Hematopoietic multipotent progenitor cell treated with erythropoietin and hydrocortisone succinate and interleukin-3 and kit ligand, for 8 days (in vitro differentiated cells): ENCODE results near the gene IL17C.

Experiments used
- DNase-seq: peaks from one replicate; pipeline ENCODE4 v3.0.0-alpha.2; 2015

Gene IL17C

DNA sequence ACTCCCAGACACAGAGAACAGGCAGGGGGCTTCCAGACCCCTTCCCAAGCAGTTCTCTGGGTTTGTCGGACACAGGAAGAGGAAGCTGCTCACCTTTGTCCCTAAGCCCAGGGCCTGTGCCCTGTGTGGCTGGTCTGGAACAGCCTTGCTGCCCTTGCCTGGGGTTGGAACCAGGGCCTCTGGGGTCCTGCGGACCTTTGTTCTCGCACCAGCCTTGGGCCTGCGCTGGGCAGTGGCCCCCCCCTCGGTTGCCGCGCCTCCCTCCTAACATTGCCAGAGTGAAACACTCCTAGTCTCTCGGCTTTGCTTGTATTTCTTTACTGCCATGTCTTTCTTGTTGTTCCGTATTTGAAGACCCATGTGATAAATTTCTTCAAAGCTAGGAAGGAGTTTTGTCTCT, 8.5 kb upstream of the IL17C start:
- DNase-seq: no peak

DNA sequence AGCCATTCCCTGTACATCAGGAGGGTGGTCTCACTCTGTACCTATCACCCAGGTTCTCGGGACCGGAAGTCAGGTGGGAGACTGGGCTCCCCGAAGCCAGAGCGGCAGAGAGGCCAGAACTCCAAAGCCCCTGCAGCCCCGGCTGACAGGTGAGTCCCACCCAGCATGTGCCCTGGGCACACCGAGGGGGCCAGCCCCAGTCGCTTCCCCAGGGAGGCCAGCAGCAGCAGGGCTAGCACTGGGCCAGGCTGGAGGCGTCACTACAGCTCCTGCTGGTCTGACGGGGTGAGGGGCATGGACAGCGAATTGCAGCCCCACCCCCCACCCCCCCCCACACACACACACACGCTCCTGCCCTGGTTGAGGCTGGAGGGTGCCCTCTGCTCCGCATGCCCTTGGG, 7.9 kb upstream of the IL17C start:
- no peak for DNase-seq

DNA sequence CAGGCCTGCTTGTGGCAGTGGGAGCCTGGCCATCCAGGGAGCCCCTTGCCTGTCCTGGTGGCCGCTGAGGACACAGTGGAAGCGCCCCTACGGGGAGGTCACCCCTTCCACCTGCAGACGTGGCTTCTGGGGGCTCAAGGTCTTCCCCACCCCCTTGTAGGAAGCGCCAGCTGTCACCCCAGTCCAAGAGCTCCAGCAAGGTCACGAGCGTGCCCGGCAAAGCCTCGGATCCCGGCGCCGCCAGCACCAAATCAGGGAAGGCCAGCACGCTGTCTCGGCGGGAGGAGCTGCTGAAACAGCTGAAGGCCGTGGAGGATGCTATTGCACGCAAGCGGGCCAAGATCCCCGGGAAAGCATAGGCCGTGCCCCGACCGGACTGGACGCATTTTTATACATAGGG, 7.4 kb upstream of the IL17C start:
- no peak for DNase-seq

DNA sequence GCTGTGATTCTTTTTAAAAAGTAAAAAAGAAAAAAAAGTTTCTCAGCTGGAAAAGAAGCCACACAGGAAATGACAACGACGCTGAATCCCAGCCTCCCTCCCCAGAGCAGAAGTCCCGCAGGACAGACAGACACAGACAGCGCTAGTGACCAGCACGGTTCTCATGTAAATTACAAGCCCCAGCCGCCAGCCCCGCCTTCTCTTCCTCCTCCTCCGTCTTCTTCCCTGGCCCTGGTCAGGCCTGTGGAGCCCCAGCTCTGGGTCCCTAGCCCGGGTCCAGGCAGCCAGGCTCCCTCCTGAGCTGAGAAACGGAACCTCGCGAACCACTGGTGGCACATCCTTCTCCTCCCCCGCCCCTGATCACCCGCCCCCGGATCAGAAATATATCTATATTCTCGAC, 7.0 kb upstream of the IL17C start:
- DNase-seq: no peak

DNA sequence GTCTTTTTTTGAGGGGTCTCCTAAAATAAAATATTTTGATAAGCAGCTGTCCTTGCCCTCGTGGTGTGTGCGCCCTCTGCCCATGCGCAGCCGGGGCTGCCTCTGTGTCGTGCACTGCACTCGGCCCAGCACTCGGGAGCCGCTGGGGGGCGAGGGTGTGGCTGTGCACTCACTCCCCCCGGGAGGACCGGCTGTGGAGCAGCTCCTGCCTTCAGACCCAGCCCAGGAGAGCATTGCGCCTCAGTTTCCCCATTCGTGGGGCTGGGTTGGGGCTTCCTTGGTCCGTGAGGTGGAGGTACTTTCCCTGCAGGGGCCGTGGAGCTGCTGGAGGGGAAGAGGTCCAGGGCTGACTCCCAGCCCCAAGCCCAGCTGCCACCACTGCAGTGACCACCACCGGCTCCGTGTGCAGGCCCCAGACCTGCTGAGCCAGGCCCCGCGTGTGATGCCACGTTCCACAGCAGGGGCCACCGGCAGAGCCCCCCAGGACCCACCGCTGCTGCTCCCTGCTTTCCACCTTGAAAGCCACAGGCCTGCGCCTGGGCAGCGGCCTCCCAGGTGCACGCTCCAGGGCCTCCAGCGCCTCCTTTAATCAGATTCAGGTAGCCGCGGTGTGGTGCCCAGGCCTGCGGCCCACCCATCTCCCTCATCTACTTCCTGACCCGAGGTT, 6.3 kb upstream of the IL17C start:
- no peak for DNase-seq

DNA sequence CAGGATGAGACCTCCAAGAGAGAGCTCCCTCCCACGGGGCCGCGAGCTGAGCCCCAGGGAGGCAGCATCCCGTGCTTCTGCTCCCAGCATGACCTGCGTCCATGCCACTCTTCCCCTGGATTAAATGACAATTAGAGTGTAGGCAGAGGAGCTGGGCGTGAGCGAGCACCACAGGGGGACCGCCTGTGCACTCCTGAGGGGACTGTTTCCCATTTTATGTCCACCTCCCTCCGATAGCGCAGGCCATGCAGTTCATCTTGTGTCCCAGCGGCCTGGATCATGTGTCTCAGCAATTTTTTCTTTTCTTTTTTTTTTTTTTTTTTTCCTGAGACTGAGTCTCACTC, 5.8 kb upstream of the IL17C start:
- no peak for DNase-seq

DNA sequence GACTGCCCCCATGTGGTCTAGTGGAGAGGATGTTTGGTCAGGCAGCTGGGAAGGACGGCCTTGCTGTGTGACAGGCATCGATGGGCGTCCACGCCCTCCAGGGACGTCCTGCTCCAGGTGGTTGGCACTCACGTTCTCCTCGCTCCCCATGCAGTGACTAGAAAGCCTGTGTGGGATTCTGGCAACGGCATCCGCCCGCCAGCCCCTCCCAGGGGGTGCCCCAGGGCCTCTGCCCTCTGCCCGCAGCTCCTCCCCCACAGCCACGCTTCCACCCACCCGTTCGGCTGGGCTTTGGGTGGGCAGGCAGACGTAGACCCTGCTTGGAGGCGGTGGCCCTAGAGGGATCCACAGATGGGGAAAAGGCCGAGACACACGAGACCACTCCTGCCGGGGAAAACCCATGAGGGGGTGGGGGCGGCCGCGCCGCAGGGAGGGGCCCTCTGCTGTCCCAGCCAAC, 4.7 kb upstream of the IL17C start:
- DNase-seq: peak; percentile 49

DNA sequence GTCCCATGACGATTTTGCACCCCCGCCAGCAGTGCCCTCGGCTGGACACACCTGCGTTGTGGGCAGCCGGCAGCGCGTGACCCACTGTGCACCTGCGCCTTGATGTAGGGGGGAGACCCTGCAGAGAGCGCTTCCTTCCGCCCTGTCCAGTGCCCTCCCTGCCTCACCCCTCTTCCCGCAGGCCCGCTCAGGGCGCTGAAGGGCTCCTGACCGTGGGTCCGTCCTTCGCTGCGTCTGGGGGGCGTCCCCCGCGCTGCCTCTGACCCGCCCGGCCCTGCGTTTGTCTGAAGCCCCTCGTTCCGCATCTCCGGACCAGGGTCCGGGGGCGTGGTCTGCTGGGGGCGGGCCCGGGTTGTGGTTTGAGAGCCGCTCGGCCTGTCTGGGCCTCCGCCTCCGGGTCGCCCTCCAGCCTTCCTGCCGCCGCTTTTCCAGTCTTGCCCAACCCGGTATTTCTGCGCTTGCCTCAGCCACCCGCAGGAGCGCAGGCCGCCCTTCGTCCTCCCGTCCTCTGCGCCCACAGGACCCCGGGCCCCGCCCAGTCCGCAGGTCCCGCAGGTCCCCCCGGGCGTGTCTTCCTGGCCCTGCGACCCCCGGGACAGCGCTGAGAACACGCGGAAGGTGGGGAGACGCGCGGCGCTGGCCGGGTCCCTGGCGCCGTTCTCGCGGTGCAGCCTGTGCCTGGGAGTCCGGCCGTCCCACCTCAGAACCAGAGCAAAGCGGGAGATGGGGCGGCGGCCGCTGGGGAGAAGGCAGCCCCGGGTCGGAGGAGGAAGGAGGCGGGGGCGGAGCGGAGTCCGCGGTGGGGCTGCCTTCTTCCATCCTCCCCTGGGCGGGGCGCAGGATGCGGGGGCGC, 4.0 kb upstream of the IL17C start:
- peak; percentile 43 for DNase-seq

DNA sequence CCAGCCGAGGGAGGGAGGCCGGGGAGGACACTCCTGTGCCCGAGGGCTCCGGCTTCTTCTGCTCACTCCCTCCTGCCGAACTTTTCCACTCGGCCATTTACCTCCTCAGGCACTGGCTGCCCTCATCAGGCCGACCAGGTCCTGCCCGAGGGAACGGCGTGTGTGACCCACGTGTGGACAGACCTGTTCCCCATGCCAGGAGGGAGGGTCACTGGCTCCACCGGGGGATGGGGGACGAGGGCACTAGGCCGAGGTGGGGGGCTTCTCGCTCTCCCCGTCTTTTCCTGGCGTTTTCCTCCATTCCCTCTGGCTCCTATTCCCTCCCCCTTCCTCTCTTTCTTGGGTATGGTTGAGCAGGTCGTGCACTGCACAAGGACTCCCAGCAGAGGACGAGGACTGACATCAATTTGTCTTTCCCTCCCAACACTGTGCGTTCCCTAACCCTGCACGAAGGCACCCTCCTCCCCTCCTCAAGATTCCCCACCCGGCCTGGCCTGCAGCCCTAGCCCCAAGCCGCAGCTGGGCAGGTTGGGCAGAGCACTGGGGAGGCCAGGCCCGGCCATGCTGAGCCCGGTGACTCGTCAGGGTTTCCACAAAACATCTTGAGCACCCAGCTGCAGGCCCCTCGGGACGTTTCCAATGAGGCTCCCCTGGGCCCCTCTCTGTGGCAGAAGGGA, 3.2 kb upstream of the IL17C start:
- DNase-seq: no peak

DNA sequence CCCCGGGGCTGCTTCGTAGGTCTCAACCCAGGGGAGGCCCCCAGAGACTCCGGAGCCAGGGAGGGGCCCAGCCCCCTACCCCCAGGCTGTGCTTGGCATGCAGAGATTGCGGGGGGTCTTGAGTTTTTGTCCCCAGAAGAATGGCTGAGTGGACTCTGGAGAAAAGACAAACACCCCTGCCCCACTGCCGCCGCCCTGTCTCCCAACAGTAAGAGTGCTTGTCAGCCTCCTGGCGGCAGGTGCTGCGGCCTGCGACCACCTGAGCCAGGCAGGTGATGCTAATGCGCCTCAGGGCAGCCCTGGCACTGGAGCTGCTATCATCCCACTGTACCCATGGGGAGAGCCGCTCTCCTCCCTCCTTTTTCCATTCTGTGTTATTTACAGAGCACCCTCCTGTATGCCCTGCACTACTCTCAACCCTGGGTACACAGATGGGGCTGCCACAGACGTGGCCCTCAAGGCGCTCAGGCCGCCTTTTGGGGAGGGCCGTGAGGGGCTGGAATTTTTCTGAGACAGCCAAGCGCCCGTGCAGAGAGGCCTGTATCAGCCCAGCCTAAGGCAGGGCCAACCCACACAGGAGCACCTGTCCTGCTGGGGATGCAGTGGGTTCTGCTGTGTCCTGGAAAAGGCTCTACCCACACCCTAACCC, 2.6 kb upstream of the IL17C start:
- DNase-seq: no peak

DNA sequence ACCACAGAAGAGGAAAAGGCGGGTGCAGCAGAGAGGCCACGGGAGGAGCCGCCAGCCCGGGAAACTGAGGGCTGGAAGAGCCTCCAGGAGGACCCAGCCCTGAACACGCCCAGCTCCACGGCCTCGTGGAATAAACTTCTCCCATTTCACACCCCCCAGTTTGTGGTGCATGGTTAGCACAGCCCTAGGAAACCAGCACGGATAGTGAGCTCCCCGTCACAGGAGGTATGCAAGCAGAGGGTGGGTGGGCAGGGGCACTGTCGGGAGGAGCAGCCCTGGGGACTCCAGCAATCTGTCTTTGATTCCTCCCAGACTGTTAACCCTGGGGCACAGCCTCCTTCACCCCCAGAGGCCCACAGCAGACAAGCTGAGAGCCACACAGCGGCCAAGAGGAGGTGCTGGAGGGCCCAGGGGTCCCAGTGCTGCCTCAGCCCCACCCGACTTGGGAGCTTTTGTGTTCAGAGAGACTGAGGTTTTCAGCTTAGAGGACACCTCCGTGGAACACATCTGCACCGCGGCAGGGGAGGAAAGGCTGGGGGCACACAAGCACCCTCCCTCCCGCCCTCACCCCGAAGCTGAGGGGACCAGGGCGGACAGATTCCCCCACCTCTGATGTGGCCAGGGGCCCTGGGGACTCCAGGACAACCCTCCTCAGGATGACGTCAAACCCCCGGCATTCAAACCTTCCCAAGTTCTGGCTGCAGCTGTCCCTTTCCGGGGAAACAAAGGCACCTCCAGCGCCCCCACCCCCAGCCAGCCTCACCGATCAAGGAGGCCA, 1.7 kb upstream of the IL17C start:
- no peak for DNase-seq

DNA sequence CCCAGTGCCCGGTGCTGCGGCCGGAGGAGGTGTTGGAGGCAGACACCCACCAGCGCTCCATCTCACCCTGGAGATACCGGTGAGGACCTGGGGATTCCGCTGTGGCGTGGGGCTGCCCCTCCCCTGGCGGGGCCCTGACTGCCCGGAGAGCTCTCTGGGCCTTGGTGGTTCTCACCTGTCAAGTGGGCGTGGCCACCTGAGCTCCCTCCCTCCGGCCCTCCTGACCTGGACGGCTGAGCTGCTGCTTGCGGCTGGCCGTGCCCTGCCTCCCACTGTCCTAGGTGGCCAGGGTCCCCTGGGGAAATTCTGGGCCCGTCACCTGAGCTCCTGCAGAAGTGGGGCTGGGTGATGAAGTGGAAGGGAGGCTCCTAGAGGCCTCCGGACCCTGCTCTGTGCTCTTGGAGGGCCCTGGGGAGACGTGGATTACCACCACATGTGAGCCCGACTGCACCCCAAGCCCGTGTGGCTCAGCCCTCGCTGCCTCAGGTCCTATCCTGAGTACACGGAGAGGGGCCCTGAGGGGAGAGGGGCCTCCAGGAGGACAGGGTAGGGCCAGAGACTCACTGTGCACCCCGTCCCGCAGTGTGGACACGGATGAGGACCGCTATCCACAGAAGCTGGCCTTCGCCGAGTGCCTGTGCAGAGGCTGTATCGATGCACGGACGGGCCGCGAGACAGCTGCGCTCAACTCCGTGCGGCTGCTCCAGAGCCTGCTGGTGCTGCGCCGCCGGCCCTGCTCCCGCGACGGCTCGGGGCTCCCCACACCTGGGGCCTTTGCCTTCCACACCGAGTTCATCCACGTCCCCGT, 1.1 kb downstream of the IL17C start:
- no peak for DNase-seq

DNA sequence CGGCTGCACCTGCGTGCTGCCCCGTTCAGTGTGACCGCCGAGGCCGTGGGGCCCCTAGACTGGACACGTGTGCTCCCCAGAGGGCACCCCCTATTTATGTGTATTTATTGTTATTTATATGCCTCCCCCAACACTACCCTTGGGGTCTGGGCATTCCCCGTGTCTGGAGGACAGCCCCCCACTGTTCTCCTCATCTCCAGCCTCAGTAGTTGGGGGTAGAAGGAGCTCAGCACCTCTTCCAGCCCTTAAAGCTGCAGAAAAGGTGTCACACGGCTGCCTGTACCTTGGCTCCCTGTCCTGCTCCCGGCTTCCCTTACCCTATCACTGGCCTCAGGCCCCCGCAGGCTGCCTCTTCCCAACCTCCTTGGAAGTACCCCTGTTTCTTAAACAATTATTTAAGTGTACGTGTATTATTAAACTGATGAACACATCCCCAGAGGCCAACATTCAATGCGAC, 1.7 kb downstream of the IL17C start:
- DNase-seq: no peak

DNA sequence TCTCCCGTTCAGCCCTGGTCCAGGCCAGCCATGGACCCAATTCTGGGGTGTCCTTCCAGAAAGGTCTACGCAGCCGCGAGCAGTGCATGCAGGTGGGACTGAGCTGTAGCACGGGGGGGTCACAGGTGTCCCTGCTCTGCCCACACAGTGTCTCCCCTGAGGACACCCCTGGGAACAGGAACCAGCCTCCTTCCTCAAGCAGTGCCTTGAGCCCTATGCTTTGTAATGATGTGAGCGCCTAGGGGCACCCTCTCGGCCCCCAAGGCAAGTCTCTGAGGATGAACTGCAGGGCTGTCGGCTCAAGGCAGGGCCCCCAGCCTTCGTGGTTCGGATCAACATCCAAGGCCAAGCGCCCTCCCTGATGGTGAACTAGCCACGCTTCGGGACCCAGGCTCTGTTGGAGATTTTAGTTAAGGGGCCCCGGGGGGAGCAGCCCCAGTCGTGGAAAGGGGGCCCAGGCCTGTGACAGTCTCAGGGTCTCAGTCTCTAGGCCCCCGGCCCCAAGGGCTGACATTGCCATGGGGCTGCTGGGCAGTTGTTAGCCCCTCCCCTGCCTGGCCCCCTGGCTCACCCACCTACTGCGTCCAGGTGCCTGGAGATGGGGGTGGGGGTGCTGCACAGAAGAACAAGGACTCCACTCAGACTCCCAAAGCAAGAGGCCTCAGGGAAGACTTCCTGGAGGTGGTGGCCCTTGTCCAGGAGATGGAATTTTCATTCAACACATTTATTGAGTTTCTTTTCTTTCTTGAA, 2.3 kb downstream of the IL17C start:
- no peak for DNase-seq

DNA sequence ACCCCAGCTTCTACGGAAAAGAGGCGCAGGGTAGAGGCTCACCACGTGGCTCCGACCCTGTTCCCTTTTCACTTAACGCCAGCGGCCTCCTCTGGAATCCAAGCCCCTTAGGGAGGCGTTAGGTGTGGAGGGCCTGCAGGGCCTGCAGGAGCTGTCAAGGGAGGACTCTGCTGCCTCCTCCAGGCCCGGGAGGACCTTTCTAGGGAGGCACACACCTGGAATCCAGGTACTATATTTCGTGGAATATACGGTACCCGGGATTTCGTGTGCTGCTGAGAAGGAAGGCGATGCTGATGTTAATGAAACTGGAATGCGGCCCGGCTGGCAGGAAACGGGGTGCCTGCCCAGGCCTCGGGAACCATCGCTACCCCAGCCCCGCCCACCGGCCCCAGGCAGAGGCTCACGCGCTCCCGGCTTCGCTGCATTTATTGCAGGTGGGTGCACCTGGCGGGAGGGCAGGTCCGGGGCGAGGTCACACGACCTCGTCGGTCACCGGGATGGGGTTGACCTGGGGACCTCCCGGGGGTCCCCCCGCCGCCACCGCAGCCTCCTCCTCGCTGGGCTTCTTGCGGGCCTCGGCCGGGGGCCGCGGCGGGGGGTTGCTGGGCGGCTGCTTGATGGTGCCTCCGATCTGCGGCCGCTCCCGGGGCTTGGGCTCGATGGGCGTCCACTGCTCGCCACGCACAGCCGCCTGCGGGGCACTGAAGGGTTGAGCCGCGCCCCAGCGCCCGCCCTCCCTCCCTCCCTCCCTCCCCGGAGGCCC, 4.7 kb downstream of the IL17C start:
- DNase-seq: no peak

DNA sequence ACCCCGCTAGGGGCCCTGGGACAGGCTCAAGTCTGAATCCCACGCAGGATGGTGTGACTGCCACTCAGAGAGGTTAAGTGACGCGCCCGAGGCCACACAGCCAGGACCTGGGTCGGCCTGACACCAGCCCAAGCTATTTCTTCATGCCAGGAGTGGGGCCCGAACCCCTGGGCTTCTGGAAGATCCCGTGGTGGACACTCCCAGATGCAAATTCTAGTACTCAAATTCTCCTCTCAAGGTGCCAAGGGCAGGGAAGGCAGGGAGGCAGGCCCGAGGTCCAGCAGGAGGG, 5.2 kb downstream of the IL17C start:
- DNase-seq: no peak

DNA sequence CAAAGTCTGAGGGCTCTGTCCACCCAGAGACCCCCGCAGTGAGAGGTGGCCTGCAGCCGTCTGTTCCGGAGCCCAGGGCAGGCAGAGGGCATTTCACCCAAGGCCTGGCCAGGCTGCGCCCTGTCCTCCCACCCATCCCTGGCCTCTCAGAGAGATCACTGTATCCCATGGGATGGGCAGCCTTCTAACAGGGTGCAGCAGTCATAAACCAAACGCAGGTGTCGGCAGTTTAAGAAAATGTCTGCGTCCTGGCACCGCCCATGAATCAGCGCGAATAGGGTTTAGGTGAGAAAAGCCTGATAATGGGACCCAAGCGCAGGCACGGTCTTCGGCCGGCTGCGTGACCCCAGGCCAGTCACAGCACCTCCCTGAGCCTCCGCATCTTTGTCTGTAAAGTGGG, 7.1 kb downstream of the IL17C start:
- no peak for DNase-seq

DNA sequence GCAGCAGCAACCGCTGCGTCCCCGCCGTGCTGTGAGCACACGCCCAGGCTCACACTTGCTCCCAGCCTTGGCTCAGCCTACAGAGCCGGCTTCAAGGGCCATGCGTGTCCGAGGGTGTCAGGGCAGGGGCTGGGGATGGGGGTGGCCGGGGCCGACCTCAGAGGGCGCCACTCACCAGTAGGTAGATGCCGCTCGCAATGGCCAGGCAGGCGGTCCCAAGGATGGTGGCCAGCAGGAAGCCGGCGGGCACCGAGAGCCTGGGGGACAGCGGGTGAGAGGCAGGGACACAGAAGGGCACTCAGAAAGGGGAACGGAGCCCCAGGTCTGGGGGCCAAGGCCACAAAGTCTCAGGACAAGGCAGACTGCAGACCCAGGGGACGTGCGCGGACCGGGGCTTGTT, 7.6 kb downstream of the IL17C start:
- no peak for DNase-seq

DNA sequence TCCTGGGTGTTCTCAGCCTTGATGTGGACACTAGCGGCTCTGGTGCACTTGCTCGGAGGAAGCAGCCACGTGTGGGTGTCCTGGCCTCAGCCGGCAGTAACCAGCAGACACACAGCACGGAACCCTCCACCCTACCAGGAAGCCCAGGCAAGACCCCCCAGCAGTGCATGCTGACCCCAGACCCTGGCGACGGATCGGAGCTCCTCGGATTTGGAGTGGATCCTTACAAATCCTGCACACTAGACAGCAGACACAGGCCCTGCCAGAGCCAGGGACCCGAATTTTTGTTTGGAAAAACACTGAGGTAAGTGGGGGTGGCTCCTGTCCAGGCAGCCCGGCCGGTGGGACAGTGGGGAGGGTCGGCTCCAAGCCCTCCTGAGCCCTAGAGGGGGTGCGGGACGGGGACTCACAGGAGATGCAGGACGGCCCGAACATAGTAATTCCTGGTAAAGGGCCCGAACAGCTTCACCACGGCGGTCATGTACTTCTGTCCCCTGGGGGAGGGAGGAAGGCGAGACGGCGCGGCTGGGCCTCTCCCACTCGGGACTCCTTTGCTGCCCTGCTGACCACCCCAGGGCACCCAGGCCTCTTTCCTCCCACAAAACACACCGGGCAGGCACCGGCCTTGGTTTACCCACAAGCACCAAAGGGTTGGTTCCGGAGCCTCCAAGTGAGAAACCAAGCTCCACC, 8.1 kb downstream of the IL17C start:
- DNase-seq: no peak
